Measurements from ENCODE around the gene USP30.

- TF ChIP-seq ZMAT4 (CRISPR knock-in tag; IDR thresholded peaks at IDR 0.05) (no peak), CTCF (IDR thresholded peaks at IDR 0.05) (no peak), ATF1 (CRISPR knock-in tag; IDR thresholded peaks at IDR 0.05) (no peak), SMAD3 (CRISPR knock-in tag; IDR thresholded peaks at IDR 0.05; ENCODE audit: borderline replicate concordance) (no peak), ZNF138 (CRISPR knock-in tag; conservative IDR thresholded peaks at IDR 0.05) (no peak), ZNF512 (CRISPR knock-in tag; IDR thresholded peaks at IDR 0.05; ENCODE audit: borderline replicate concordance) (no peak), MAX (CRISPR knock-in tag; IDR thresholded peaks at IDR 0.05) (no peak), NR1H2 (CRISPR knock-in tag; IDR thresholded peaks at IDR 0.05) (no peak)
Observed at GRCh38 chr12:109010259-109010658, 42.1 kb upstream of the USP30 start.

Measured in WTC11 (cell line).